ENCODE results near the gene DYNLT5.
"Not testable (repeated sequence)": the region's sequence is repeated elsewhere in the genome, so short reads cannot be mapped to it uniquely, and the experiment has no call there.

The DYNLT5 gene, protein sequence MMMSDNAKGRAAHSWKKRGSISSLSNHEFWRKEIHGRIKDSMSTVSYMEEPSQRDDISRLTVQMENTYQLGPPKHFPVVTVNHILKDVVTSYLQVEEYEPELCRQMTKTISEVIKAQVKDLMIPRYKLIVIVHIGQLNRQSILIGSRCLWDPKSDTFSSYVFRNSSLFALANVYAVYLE

DNA sequence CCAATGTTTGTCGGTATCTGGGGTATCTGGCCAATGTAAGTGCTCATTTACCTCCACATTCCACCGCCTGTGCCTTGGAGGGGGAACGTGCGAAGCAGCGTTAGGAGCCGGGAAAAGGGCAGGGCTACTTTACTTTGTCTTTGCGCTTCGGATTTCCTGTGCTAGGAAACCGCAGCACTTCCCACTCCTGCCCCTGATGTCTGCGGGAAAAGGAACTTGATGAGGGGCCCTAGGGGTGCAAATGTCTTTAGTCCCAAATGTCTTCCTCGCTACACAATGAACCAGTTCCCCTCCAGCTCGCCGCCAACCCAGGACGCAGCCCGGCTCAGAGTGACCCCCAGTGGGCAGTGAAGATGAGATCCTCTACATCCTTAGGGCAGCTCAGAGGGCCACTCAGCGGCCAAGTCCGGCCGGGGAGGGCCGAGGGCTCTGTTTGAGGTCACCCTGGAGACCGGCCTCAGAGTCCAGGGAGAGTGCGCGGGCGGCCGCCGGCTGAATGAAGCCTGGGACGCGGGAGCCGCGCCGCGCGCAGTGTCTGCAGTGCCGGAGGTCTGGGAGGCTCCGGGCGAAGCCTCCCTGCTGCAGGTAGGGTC, at the start of gene DYNLT5:
Gene DYNLT5 (plus strand): TSS at position 460 of the 593 bp plus-strand sequence. CDS start 2,200 bp downstream, outside the sequence.
- DNase-seq (ENCODE audit: low read depth): no peak

GRCh38 chr1:66704177-66704875, 47.9 kb upstream of the DYNLT5 start:
- no peak for DNase-seq (ENCODE audit: low read depth)

DNA sequence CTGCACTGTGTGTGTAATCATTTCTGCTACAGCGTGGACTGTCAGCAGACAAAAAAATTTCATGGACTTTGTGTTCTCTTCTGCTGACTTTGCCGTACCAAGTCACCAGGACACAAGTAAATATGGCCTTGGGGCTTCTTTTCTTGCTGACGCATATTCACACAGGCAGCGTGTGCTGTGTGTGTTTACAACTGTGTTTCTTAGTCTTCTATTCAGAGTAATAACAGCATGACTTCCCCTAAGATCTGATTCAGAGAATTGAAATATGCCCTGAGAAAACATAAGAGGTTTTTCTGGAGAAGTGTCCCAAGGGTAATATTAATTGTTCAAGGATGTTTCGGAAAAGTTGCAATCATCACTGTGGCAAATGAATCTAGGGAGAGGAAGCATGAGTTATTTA, 47.1 kb upstream of the DYNLT5 start:
- peak; percentile 34 for DNase-seq (ENCODE audit: low read depth)

DNA sequence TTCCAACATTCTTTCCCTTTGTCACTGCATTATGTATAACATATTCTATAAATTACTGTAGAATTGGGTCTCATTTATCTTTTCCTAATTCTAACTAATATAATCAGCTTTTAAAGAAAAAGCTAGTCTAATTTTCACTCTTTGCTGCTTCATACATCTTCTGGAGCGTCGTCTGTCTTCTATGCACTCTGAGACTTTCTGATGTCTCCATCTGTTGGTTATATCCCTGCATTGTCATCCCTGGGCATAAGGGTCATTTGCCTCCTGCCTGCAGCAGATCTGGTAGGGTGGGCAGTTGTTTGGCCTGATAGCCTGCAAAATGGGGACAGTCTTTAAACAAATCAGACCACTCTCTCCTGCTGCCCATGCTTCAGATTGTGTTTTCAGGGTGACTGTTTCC, 40.8 kb upstream of the DYNLT5 start:
- DNase-seq (ENCODE audit: low read depth): no peak

- no peak for DNase-seq (ENCODE audit: low read depth)
These were observed 39.4 kb upstream of the DYNLT5 start for GRCh38 chr1:66712839-66713238.

DNA sequence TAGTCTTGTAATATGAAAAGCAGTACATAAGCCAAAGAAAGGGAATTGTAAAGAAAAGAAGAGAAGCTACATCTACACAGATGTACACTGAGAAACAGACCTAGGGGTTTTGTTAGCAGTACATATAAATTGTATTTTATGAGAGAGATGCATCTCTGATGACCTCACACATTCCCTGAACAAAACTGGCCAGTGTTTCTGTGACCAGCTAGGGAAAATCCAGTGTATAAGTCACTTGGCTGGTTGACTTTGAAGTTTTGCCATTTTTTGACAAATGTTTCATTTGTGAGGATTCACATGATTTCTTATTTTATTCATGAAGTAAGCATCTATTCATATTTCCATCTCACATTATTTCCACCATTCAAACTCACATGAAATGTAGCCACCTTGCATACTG, 28.3 kb upstream of the DYNLT5 start:
- no peak for DNase-seq (ENCODE audit: low read depth)

- DNase-seq (ENCODE audit: low read depth): no peak
These were observed 26.2 kb upstream of the DYNLT5 start for GRCh38 chr1:66725885-66726665.

DNA sequence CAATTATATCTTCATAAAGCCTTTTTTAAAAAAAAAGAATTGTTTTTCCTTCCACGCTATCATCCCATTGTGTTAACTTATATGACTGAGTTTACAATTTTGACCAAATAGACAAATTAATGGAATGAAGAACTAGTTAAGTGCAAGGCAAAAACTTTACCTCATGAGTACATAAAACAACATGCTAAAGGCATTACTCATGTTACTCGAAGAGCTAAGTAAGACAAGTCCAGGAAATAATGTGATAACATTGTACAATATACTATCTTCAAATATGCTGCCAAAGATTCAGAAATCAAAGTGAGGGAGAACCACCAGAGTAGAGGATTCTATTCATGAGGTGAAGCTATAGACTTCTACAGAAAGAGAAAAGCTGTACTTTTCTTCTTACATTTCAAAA, 24.2 kb upstream of the DYNLT5 start:
- DNase-seq (ENCODE audit: low read depth): no peak

GRCh38 chr1:66728716-66729115, 23.5 kb upstream of the DYNLT5 start:
- DNase-seq (ENCODE audit: low read depth): not testable (repeated sequence)

- no peak for DNase-seq (ENCODE audit: low read depth)
These were observed 23.1 kb upstream of the DYNLT5 start for GRCh38 chr1:66729119-66729518.

DNA sequence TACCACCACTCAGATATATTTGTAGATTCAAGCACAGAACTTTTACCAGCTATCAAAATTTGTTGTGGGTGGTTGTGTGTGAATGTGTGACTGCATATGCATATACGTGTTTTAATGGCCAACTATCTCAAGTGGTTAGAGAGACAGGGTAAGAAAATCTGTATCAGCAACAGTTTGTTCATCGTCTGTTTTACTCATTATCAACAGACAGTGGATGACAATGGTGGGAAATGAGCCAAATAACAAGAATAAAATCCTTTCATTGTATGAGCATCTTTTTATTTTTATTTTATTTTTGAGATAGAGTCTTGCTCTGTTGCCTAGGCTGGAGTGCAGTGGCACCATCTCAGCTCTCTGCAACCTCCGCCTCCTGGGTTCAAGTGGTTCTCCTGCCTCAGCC, 22.7 kb upstream of the DYNLT5 start:
- DNase-seq (ENCODE audit: low read depth): no peak

DNA sequence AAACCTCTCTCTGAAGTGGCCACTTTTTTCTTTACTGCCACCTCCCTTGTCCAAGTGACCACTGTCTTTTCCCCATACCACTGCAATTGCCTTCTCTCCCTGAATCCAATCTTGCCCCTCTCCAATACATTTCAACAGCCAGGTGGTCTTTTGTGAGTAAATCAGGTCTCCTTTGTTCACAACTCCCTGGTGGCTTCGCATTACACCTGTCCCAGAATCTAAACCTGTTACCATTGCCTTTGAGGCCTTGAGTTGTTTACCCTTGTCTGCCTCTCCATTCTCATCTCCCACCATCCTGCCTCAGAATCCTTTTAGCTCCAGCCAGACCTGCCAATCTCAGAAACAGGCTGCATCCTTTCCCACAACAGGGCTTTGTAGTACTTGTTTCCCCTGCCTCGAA, 21.8 kb upstream of the DYNLT5 start:
- no peak for DNase-seq (ENCODE audit: low read depth)

GRCh38 chr1:66731170-66731865, 20.9 kb upstream of the DYNLT5 start:
- no peak for DNase-seq (ENCODE audit: low read depth)

- DNase-seq (ENCODE audit: low read depth): no peak
These were observed 19.7 kb upstream of the DYNLT5 start for GRCh38 chr1:66732407-66733166.

DNA sequence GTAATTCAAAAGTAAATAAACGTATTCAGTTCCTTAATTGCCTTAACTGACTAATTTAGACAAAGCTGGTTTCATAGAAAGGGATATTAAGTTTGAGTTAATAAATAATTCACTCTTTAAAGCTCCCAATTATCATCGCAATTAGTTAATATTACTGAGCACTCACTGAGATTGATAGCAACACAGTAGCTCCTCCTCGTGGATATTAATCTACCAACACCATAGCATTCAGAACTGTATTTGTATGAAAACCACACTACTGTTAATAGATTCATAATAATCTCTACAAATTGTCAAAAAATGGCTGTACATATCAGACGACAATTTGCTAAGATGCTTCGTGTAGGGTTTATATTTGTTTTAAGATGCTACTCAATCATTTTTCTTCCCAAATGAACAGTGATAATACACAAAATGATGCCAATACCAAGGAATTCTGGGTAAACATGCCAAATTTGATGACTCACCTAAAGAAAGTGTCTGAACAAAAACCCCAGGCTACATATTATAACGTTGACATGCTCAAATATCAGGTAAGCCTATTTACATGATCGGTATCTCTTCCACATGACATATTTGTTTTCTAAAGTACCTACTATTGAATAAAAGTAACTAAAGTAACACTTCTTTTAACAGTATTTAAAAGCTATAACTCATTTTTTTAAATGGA, 18.8 kb upstream of the DYNLT5 start:
- DNase-seq (ENCODE audit: low read depth): no peak

- DNase-seq (ENCODE audit: low read depth): not testable (repeated sequence)
These were observed 17.7 kb upstream of the DYNLT5 start for GRCh38 chr1:66734531-66734930.

GRCh38 chr1:66737836-66738235, 14.4 kb upstream of the DYNLT5 start:
- DNase-seq (ENCODE audit: low read depth): no peak

DNA sequence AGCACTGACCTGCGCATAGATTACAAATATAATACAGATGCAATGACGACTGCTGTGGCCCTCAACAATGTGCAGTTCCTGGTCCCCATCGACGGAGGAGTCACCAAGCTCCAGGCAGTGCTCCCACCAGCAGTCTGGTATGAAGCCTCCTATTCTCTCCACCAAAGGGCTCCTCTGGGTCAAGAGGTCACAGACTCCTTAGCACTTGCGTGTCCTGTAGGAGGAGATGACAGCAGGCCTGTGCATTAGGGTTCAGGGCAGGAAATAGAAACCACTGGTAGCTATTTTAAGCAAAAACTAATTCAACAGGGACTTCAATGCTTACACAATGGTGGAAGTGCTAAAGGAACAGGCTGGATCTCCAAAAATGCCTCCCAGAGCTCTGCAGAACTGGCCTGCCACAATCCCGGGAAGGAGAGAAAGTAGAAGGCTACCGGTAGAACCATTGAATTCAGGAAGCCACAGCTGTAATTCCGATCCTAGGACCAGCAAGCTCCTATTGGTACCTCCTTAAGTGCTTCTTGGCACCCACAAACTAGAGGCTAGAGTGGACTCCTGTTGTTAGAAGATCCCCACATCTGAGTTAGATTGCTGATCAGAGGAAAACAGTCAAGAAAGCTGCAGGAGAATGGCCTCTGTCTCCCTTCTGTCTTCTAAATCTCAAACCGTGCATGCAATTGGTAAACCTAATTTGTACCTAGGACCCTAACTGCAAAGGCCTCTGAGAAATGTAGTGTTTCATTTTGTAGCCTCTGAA, 12.7 kb upstream of the DYNLT5 start:
- DNase-seq (ENCODE audit: low read depth): no peak

DNA sequence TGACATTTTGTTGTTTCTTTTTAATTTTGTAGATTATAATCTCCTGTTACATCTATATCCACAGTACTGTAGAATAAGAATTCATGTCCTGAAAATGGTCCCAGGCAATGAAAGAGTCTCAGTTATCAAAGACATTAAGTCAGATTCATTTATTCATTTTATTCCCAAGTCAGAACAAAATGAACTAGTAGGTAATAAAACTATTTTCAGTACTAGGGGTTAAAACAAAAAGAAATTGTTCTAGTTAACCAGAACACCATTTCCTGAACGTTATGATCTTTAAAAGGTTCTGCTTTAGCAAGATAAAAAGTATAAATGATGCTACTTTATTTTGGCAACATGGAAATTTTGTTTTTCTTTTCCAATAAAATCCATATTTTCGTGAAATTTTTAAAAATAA, 6.8 kb upstream of the DYNLT5 start:
- no peak for DNase-seq (ENCODE audit: low read depth)

DNA sequence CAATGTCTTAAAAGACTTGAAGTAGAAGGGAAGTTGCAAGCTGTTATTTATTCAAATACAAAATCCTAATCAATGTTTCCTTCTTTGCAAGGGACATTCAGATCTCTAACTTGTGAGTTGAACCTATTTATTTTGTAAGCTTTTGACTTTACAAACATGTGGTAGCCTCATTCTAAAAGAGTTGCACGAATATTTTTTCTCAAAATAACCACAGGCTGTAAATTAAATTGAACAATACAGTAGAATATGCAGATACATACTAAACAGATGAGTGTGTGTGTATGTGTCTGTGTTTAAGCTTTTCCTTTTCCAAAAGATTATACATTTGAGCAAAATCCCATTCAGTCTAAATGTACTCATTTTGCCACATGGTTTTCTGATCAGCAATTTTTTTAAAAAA, 4.8 kb upstream of the DYNLT5 start:
- peak; percentile 54 for DNase-seq (ENCODE audit: low read depth)

All from GM04503 (cell line).